Activated CD8-positive, alpha-beta T cell treated with anti-CD3 and anti-CD28 coated beads, Interleukin-2, amount 10 ng/mL, durations not matched to agents 7 days and 5 days (primary cell): ENCODE measurements around the gene TBC1D30. TPM values are rescaled to one million over a fixed set of nuclear protein-coding genes. Genes with fewer than 3 reads are reported as not detected.

Experiments
- ATAC-seq: fragments of 150-1000 bp; cut with Tn5 transposase; one replicate; pipeline ENCODE4 v1.10.0; 2021; ENCODE audit warnings: moderate library complexity
- CTCF ChIA-PET: fragments of 350-600 bp; sonication (Branson Sonifier 250); formaldehyde crosslinking; loops from one replicate; lab custom pipeline; 2021; ENCODE audit warnings: antibody characterized with exemption; lab: Charles Lee
- POLR2A ChIA-PET: fragments of 350-600 bp; sonication (Branson Sonifier 250); formaldehyde crosslinking; loops from one replicate; lab custom pipeline; 2021; ENCODE audit warnings: antibody characterized with exemption; lab: Charles Lee
- DNase-seq: peaks from one replicate; pipeline ENCODE4 v3.0.0-alpha.2; 2020
- H3K27ac Mint-ChIP-seq: one replicate; pipeline ENCODE4 v1.8.0; 2021; ENCODE audit warnings: mild to moderate bottlenecking, mixed read lengths
- H3K27me3 Mint-ChIP-seq: one replicate; pipeline ENCODE4 v1.8.0; 2021; ENCODE audit warnings: low read depth, mixed read lengths
- H3K36me3 Mint-ChIP-seq: one replicate; pipeline ENCODE4 v1.8.0; 2021; ENCODE audit warnings: low read depth, mixed read lengths
- H3K4me1 Mint-ChIP-seq: one replicate; pipeline ENCODE4 v1.8.0; 2021; ENCODE audit warnings: low read depth, mixed read lengths
- H3K4me3 Mint-ChIP-seq: one replicate; pipeline ENCODE4 v1.8.0; 2021; ENCODE audit warnings: mild to moderate bottlenecking, mixed read lengths
- H3K9me3 Mint-ChIP-seq: one replicate; pipeline ENCODE4 v1.8.0; 2022; ENCODE audit warnings: mixed read lengths; ENCODE audit not compliant: insufficient read depth
- total RNA-seq, 2 experiments: library from RNA; stranded (reverse); gene quantifications; one replicate each; pipeline ENCODE4 v1.2.3, GENCODE V29; 2021

Gene TBC1D30
- total RNA-seq, 2 experiments from 2014 or later = 0.05 to 0.11 TPM

- ChIA-PET POLR2A (no interaction called here), CTCF (interaction anchor here (0.7 to 1.3 kb wide), 3 partner anchors 26 to 216 kb away, joined by 3 read pairs; no protein-coding TSS in a partner anchor)
- no peaks in the 10 kb centered on the region for H3K36me3 Mint-ChIP-seq
- H3K27ac Mint-ChIP-seq = no peak overlapping the region
- ATAC-seq = no peak
- H3K4me1 Mint-ChIP-seq = no peaks in the 10 kb centered on the region
- no peaks in the 10 kb centered on the region for H3K9me3 Mint-ChIP-seq
- H3K27me3 Mint-ChIP-seq = peaks cover 27% of the 10 kb centered on the region
- DNase-seq = no peak
- no peak overlapping the region for H3K4me3 Mint-ChIP-seq
Measured at GRCh38 chr12:64916411-64917261, 92.2 kb downstream of the TBC1D30 start.

GRCh38 chr12:64918344-64918743, 93.9 kb downstream of the TBC1D30 start:
- H3K27ac Mint-ChIP-seq = no peak overlapping the region
- ATAC-seq = no peak
- H3K4me1 Mint-ChIP-seq = no peaks in the 10 kb centered on the region
- no peaks in the 10 kb centered on the region for H3K36me3 Mint-ChIP-seq
- ChIA-PET POLR2A (no interaction called here), CTCF (no interaction called here)
- H3K4me3 Mint-ChIP-seq = no peak overlapping the region
- DNase-seq = no peak
- peaks cover 20% of the 10 kb centered on the region for H3K27me3 Mint-ChIP-seq
- no peaks in the 10 kb centered on the region for H3K9me3 Mint-ChIP-seq

GRCh38 chr12:64918801-64919200, 94.4 kb downstream of the TBC1D30 start:
- Mint-ChIP-seq H3K4me1 (no peaks in the 10 kb centered on the region), H3K36me3 (no peaks in the 10 kb centered on the region), H3K27ac (no peak overlapping the region), H3K27me3 (peaks cover 18% of the 10 kb centered on the region), H3K9me3 (no peaks in the 10 kb centered on the region), H3K4me3 (no peak overlapping the region)
- no peak for DNase-seq
- POLR2A ChIA-PET = no interaction called here
- CTCF ChIA-PET = no interaction called here
- no peak for ATAC-seq

- no peak for ATAC-seq
- Mint-ChIP-seq H3K4me1 (no peaks in the 10 kb centered on the region), H3K27ac (no peak overlapping the region), H3K4me3 (no peak overlapping the region), H3K36me3 (no peaks in the 10 kb centered on the region), H3K9me3 (no peaks in the 10 kb centered on the region), H3K27me3 (peaks cover 22% of the 10 kb centered on the region)
- CTCF ChIA-PET = no interaction called here
- POLR2A ChIA-PET = no interaction called here
- DNase-seq = no peak
Measured at GRCh38 chr12:64922853-64923252, 98.4 kb downstream of the TBC1D30 start.

- DNase-seq = no peak
- CTCF ChIA-PET = no interaction called here
Measured at GRCh38 chr12:64923536-64923935, 99.1 kb downstream of the TBC1D30 start.

More at GRCh38 chr12:64923536-64923935, 99.1 kb downstream of the TBC1D30 start:
- no peaks in the 10 kb centered on the region for H3K36me3 Mint-ChIP-seq
- H3K27me3 Mint-ChIP-seq = peaks cover 25% of the 10 kb centered on the region
- H3K4me1 Mint-ChIP-seq = no peaks in the 10 kb centered on the region
- H3K4me3 Mint-ChIP-seq = no peak overlapping the region
- no peak overlapping the region for H3K27ac Mint-ChIP-seq
- POLR2A ChIA-PET = no interaction called here
- no peak for ATAC-seq
- no peaks in the 10 kb centered on the region for H3K9me3 Mint-ChIP-seq

Other genes starting within 250 kb of the TBC1D30 start
- 10 to 100 TPM; 61.7 to 63.7 TPM for gene RASSF3, start 214.2 kb upstream of the TBC1D30 start, total RNA-seq
- 10 to 100 TPM; 22.1 to 23.2 TPM for gene GNS, start 65.2 kb upstream of the TBC1D30 start, total RNA-seq